Esophagus muscularis mucosa (tissue), 3 donors: ENCODE data around the gene RPRD2.

Source experiments
- EP300 ChIP-seq: sonication (generic); formaldehyde crosslinking; IDR thresholded peaks from one replicate; pipeline ENCODE4 v1.6.1; 2017; ENCODE audit warnings: antibody characterized with exemption
- TF ChIP-seq, protein P1 (sequence below), 3 experiments: fragments of 200-600 bp in 2 of 3; fragments of 450-650 bp in 1 of 3; sonication (generic) in 2 of 3; IDR thresholded peaks; one replicate each; pipeline ENCODE4 v1.5.1; 2017 to 2019; ENCODE audit warnings: antibody characterized with exemption in 3 of 3, mild to moderate bottlenecking in 2 of 3, moderate library complexity in 1 of 3

DNA sequence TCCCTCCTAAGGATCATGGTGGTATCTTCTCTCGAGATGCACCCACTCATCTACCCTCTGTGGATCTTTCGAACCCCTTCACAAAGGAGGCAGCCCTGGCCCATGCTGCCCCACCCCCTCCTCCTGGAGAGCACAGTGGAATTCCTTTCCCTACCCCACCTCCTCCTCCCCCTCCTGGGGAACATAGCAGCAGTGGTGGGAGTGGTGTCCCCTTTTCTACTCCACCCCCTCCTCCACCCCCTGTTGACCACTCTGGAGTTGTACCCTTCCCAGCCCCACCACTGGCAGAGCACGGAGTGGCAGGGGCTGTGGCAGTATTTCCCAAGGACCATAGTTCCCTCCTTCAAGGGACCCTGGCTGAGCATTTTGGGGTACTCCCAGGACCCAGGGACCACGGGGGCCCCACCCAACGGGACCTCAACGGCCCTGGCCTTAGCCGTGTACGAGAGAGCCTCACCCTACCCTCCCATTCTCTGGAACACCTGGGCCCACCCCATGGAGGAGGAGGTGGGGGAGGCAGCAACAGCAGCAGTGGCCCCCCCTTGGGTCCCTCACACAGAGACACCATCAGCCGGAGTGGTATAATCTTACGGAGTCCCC lies 108.8 kb downstream of the RPRD2 start:
- TF ChIP-seq, protein P1, sequence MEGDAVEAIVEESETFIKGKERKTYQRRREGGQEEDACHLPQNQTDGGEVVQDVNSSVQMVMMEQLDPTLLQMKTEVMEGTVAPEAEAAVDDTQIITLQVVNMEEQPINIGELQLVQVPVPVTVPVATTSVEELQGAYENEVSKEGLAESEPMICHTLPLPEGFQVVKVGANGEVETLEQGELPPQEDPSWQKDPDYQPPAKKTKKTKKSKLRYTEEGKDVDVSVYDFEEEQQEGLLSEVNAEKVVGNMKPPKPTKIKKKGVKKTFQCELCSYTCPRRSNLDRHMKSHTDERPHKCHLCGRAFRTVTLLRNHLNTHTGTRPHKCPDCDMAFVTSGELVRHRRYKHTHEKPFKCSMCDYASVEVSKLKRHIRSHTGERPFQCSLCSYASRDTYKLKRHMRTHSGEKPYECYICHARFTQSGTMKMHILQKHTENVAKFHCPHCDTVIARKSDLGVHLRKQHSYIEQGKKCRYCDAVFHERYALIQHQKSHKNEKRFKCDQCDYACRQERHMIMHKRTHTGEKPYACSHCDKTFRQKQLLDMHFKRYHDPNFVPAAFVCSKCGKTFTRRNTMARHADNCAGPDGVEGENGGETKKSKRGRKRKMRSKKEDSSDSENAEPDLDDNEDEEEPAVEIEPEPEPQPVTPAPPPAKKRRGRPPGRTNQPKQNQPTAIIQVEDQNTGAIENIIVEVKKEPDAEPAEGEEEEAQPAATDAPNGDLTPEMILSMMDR (IDR thresholded peaks at IDR 0.05): no peak
- TF ChIP-seq EP300: no peak
